Panc1 (cell line): ENCODE results near the gene ADGRB3. TPM values are rescaled to one million over a fixed set of nuclear protein-coding genes. Genes with fewer than 3 reads are reported as not detected.

Experiments used
- ATAC-seq: fragments of 200-7000 bp; cut with Tn5 transposase; 2 replicates; pipeline ENCODE4 v1.9.1; 2020; ENCODE audit warnings: mild to moderate bottlenecking, moderate library complexity
- BruUV-seq: library from RNA; stranded (reverse); fragments of 400-500 nt; replicated peaks from 2 replicates; lab custom pipeline; 2021; lab: Mats Ljungman, UMichigan
- CTCF ChIA-PET: fragments of 300-600 bp; sonication (Branson Sonifier 250); formaldehyde crosslinking; loops from one replicate; lab custom pipeline; 2022; ENCODE audit warnings: antibody characterized with exemption; lab: Charles Lee
- POLR2A ChIA-PET: fragments of 300-600 bp; sonication (Branson Sonifier 250); formaldehyde crosslinking; loops from one replicate; lab custom pipeline; 2022; ENCODE audit warnings: antibody characterized with exemption; lab: Charles Lee
- DNase-seq: peaks from one replicate; pipeline ENCODE4 v3.0.0-alpha.2; 2010; ENCODE audit warnings: low read depth, low spot score
- H3K27ac ChIP-seq: 2 replicates; pipeline ENCODE4 v1.5.1; 2011; ENCODE audit warnings: mild to moderate bottlenecking, low read length, inconsistent platforms
- H3K27me3 ChIP-seq: fragments of 200-500 bp; sonication (Bioruptor generic); 2 replicates; pipeline ENCODE4 v1.6.0; 2014; ENCODE audit warnings: low read length, inconsistent platforms; ENCODE audit not compliant: control insufficient read depth, insufficient read depth
- H3K36me3 ChIP-seq: fragments of 200-500 bp; sonication (Bioruptor generic); 2 replicates; pipeline ENCODE4 v1.5.1; 2014; ENCODE audit warnings: inconsistent platforms, mild to moderate bottlenecking, low read length, moderate library complexity; ENCODE audit not compliant: control insufficient read depth, insufficient read depth
- H3K4me1 ChIP-seq: 2 replicates; pipeline ENCODE4 v1.5.1; 2011; ENCODE audit warnings: inconsistent platforms, mild to moderate bottlenecking, low read length, moderate library complexity; ENCODE audit not compliant: control insufficient read depth, insufficient read depth
- H3K4me3 ChIP-seq, 2 experiments: 2 replicates each; pipeline ENCODE4 v1.5.1; 2011 to 2012; ENCODE audit warnings: low read depth in 2 of 2, low read length in 2 of 2, mild to moderate bottlenecking in 2 of 2, inconsistent platforms in 1 of 2, moderate library complexity in 1 of 2
- H3K9me3 ChIP-seq: fragments of 200-500 bp; sonication (Bioruptor generic); 2 replicates; pipeline ENCODE4 v1.5.1; 2014; ENCODE audit warnings: low read depth, mild to moderate bottlenecking, inconsistent platforms, low read length, moderate library complexity; ENCODE audit not compliant: control insufficient read depth, insufficient read depth
- POLR2AphosphoS5 ChIP-seq: IDR thresholded peaks from 2 replicates; pipeline ENCODE4 v1.6.1; 2012; ENCODE audit warnings: mild to moderate bottlenecking, low read depth, low read length, moderate library complexity
- SIN3A ChIP-seq: IDR thresholded peaks from 2 replicates; pipeline ENCODE4 v1.6.1; 2012; ENCODE audit warnings: low read depth, mild to moderate bottlenecking, low read length, moderate library complexity, borderline replicate concordance; ENCODE audit not compliant: insufficient read depth
- TCF7L2 ChIP-seq: IDR thresholded peaks from 2 replicates; pipeline ENCODE4 v1.6.1; 2011; ENCODE audit warnings: mild to moderate bottlenecking, low read depth, low read length, inconsistent platforms
- in situ Hi-C: cut with HindIII; loops from 2 replicates; pipeline ENCODE4 v1.10.0; 2016; ENCODE audit warnings: low sequenced_read_pairs, low pct_unique_long_range_greater_than_20kb
- intact Hi-C: fragments of 100-400 bp; cut with micrococcal nuclease; formaldehyde crosslinking; loops from one replicate; pipeline ENCODE4 v1.10.0; 2022; ENCODE audit not compliant: unreplicated experiment
- total RNA-seq: library from RNA; stranded (reverse); gene quantifications from one replicate; pipeline ENCODE4 v1.2.1, GENCODE V29; 2021; ENCODE audit not compliant: unreplicated experiment
- TF ChIP-seq, protein P1 (sequence below), 2 experiments: IDR thresholded peaks; 2 replicates each; pipeline ENCODE4 v1.6.1; 2011 to 2012; ENCODE audit warnings: low read depth in 2 of 2, control low read depth in 1 of 2, low read length in 1 of 2, mild to moderate bottlenecking in 1 of 2, moderate library complexity in 1 of 2; ENCODE audit not compliant: insufficient read depth in 1 of 2
- TF ChIP-seq, protein P2 (sequence below): fragments of 450-650 bp; IDR thresholded peaks from 2 replicates; pipeline ENCODE4 v1.5.1; 2017; ENCODE audit warnings: mild to moderate bottlenecking

Gene ADGRB3
- total RNA-seq, 1 experiment from 2014 or later = 0.10 TPM

DNA sequence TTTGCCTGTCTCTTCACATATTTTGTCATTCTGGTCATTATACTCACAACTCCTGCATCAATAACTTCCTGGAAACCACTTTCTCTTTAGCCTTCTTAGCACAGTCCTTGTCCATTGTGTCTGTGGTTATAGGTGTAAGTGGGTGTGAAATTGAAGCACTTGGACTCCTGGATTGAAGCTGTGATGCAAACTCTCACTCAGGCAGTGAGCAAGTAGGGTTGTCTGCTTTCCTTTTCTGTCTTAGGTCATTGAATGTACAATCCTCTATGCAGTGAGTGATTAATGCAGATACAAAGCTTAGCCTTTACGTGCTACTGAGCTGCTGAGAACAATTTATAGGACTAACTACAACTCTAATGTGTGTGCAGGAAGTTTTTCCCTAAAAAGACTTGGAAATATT, 54.8 kb downstream of the ADGRB3 start:
- no TSS peak for BruUV-seq
- ChIA-PET CTCF (no interaction called here), POLR2A (no interaction called here)
- intact Hi-C loops (no loop called here), in situ Hi-C loops (no loop called here)
- no peaks in the 10 kb centered on the region for H3K27me3 ChIP-seq
- no peak overlapping the region for H3K4me3 ChIP-seq
- H3K9me3 ChIP-seq = no peaks in the 10 kb centered on the region
- no peak for TF ChIP-seq SIN3A
- TF ChIP-seq, protein P1, sequence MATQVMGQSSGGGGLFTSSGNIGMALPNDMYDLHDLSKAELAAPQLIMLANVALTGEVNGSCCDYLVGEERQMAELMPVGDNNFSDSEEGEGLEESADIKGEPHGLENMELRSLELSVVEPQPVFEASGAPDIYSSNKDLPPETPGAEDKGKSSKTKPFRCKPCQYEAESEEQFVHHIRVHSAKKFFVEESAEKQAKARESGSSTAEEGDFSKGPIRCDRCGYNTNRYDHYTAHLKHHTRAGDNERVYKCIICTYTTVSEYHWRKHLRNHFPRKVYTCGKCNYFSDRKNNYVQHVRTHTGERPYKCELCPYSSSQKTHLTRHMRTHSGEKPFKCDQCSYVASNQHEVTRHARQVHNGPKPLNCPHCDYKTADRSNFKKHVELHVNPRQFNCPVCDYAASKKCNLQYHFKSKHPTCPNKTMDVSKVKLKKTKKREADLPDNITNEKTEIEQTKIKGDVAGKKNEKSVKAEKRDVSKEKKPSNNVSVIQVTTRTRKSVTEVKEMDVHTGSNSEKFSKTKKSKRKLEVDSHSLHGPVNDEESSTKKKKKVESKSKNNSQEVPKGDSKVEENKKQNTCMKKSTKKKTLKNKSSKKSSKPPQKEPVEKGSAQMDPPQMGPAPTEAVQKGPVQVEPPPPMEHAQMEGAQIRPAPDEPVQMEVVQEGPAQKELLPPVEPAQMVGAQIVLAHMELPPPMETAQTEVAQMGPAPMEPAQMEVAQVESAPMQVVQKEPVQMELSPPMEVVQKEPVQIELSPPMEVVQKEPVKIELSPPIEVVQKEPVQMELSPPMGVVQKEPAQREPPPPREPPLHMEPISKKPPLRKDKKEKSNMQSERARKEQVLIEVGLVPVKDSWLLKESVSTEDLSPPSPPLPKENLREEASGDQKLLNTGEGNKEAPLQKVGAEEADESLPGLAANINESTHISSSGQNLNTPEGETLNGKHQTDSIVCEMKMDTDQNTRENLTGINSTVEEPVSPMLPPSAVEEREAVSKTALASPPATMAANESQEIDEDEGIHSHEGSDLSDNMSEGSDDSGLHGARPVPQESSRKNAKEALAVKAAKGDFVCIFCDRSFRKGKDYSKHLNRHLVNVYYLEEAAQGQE (IDR thresholded peaks at IDR 0.05; ENCODE audit: insufficient read depth in 1 of 2, low read depth in 2 of 2, low read length in 1 of 2) = no peak
- no peak for TF ChIP-seq TCF7L2
- TF ChIP-seq POLR2AphosphoS5 = no peak
- TF ChIP-seq, protein P2, sequence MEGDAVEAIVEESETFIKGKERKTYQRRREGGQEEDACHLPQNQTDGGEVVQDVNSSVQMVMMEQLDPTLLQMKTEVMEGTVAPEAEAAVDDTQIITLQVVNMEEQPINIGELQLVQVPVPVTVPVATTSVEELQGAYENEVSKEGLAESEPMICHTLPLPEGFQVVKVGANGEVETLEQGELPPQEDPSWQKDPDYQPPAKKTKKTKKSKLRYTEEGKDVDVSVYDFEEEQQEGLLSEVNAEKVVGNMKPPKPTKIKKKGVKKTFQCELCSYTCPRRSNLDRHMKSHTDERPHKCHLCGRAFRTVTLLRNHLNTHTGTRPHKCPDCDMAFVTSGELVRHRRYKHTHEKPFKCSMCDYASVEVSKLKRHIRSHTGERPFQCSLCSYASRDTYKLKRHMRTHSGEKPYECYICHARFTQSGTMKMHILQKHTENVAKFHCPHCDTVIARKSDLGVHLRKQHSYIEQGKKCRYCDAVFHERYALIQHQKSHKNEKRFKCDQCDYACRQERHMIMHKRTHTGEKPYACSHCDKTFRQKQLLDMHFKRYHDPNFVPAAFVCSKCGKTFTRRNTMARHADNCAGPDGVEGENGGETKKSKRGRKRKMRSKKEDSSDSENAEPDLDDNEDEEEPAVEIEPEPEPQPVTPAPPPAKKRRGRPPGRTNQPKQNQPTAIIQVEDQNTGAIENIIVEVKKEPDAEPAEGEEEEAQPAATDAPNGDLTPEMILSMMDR = no peak
- H3K36me3 ChIP-seq = no peaks in the 10 kb centered on the region
- H3K4me1 ChIP-seq = no peaks in the 10 kb centered on the region
- no peak for ATAC-seq
- DNase-seq = no peak
- no peak overlapping the region for H3K27ac ChIP-seq

DNA sequence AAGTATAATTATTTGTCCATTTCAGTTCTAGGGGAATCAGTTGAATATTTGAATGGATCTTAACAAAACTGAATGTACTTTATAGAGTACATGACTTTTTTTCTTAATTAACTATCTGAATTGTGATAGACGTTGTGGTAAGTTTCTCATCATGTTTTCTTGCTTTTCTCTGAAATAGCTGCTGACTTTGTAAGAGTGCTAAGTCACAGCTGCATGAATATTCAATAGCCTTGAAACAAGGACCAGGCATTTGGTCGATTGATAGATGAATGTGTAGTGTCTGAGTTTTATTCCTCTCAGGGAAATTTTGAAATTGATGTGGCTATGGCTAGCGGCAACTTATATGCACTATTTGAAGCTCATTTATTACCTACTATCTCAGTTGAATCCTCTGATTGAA, 56.0 kb downstream of the ADGRB3 start:
- DNase-seq (no peak), ATAC-seq (no peak)
- TF ChIP-seq, protein P2 = no peak
- TF ChIP-seq, protein P1 (IDR thresholded peaks at IDR 0.05; ENCODE audit: insufficient read depth in 1 of 2, low read depth in 2 of 2, low read length in 1 of 2) = no peak
- TF ChIP-seq TCF7L2 (no peak), SIN3A (no peak), POLR2AphosphoS5 (no peak)
- no peak overlapping the region for H3K27ac ChIP-seq
- H3K4me1 ChIP-seq = no peaks in the 10 kb centered on the region
- no peaks in the 10 kb centered on the region for H3K27me3 ChIP-seq
- POLR2A ChIA-PET = no interaction called here
- intact Hi-C loops (no loop called here), in situ Hi-C loops (no loop called here)
- no peaks in the 10 kb centered on the region for H3K9me3 ChIP-seq
- CTCF ChIA-PET = no interaction called here
- H3K4me3 ChIP-seq = no peak overlapping the region
- no TSS peak for BruUV-seq
- H3K36me3 ChIP-seq = no peaks in the 10 kb centered on the region
